Left cardiac atrium (tissue), 4 donors: ENCODE measurements around the gene PDE4A. TPM values are rescaled to one million over a fixed set of nuclear protein-coding genes. Genes with fewer than 3 reads are reported as not detected.

Experiments used
- ATAC-seq, 2 donors: fragments of 200-7000 bp; cut with Tn5 transposase; one replicate each; pipeline ENCODE4 v1.9.1; 2020; ENCODE audit warnings: mild to moderate bottlenecking in 2 of 2, moderate library complexity in 2 of 2
- DNase-seq: peaks from one replicate; pipeline ENCODE4 v3.0.0-alpha.2; 2020
- intact Hi-C, 2 donors: fragments of 100-400 bp; cut with DNase I; formaldehyde crosslinking; loops; one replicate each; pipeline versions ENCODE4 v1.14.1 to v1.15.1; 2022 to 2023
- total RNA-seq, 2 donors: library from RNA; stranded (reverse); fragmentation: NEBNext Ultra II Directional; extraction: Animal tissue kit (Norgen Biotek cat#: 25700); gene quantifications; one replicate each; pipeline ENCODE4 v1.2.1, GENCODE V29; 2021
- donor health status: DM: no; HTN: yes; CAD: no.
- donor health status: DM: no; HTN: yes; CAD: no; lungs with severe emphysema.
- donor health status: DM: yes; HTN: yes; CAD: no.
- donor health status: Dilated cardiomyopathy.

The PDE4A gene
- total RNA-seq, 2 donors from 2014 or later: 13.5 to 13.7 TPM

GRCh38 chr19:10499550-10500246 lies 79.4 kb downstream of the PDE4A start:
- no peak for DNase-seq
- intact Hi-C loops: loop anchor here in 1 of 2 donors (10.0 kb wide), 1 partner anchor 65 kb away; the partner anchor contains the start of genes CDKN2D and KRI1
- no peak for ATAC-seq

- ATAC-seq (no peak), DNase-seq (no peak)
- intact Hi-C loops: loop anchor here in 1 of 2 donors (10.0 kb wide), 1 partner anchor 65 kb away; the partner anchor contains the start of genes CDKN2D and KRI1
Measured at GRCh38 chr19:10500247-10500592, 79.9 kb downstream of the PDE4A start.

- intact Hi-C loops: loop anchor here in 1 of 2 donors (10.0 kb wide), 1 partner anchor 63 kb away; the partner anchor contains the start of genes CDKN2D and KRI1
- DNase-seq: peak; percentile 86
- peak; percentile 71 to 77 for ATAC-seq
Measured at GRCh38 chr19:10501971-10502523, 81.7 kb downstream of the PDE4A start.

- ATAC-seq (peak; percentile 97), DNase-seq (peak; percentile 96)
- intact Hi-C loops: loop anchor here in 1 of 2 donors (10.0 kb wide), 1 partner anchor 62 kb away; the partner anchor contains the start of genes CDKN2D and KRI1
Measured at GRCh38 chr19:10502524-10503001, 82.2 kb downstream of the PDE4A start.

- ATAC-seq: peak; percentile 12 to 28
Measured at GRCh38 chr19:10503002-10503789, 82.9 kb downstream of the PDE4A start, which contains the start of gene KEAP1. TSS of gene KEAP1 (minus strand) at chr19:10503356. CDS start at chr19:10500033, 3,323 bp downstream.

GRCh38 chr19:10505583-10506229 lies 85.4 kb downstream of the PDE4A start:
- peak; percentile 80 for DNase-seq
- intact Hi-C loops: loop anchor here in 1 of 2 donors (10.0 kb wide), 1 partner anchor 59 kb away; the partner anchor contains the start of genes CDKN2D and KRI1
- no peak for ATAC-seq

More at GRCh38 chr19:10503002-10503789, 82.9 kb downstream of the PDE4A start, which contains the start of gene KEAP1:
- peak; percentile 49 for DNase-seq
- intact Hi-C loops: loop anchor here in 1 of 2 donors (10.0 kb wide), 1 partner anchor 62 kb away; the partner anchor contains the start of genes CDKN2D and KRI1

GRCh38 chr19:10508036-10508435 lies 87.7 kb downstream of the PDE4A start:
- DNase-seq (no peak), ATAC-seq (no peak)
- intact Hi-C loops: loop anchor here in 1 of 2 donors (10.0 kb wide), 1 partner anchor 57 kb away; the partner anchor contains the start of genes CDKN2D and KRI1

GRCh38 chr19:10508707-10509106 lies 88.4 kb downstream of the PDE4A start:
- intact Hi-C loops: loop anchor here in 1 of 2 donors (10.0 kb wide), 1 partner anchor 56 kb away; the partner anchor contains the start of genes CDKN2D and KRI1

GRCh38 chr19:10510301-10510802 lies 90.0 kb downstream of the PDE4A start:
- DNase-seq (no peak), ATAC-seq (no peak)
- intact Hi-C loops: no loop called here

More at GRCh38 chr19:10508707-10509106, 88.4 kb downstream of the PDE4A start:
- no peak for ATAC-seq
- no peak for DNase-seq

GRCh38 chr19:10513223-10513622 lies 92.9 kb downstream of the PDE4A start:
- DNase-seq: no peak
- ATAC-seq: no peak
- intact Hi-C loops: no loop called here

- DNase-seq (no peak), ATAC-seq (no peak)
- intact Hi-C loops: no loop called here
Measured at GRCh38 chr19:10514211-10515145, 94.1 kb downstream of the PDE4A start.

- DNase-seq (no peak), ATAC-seq (no peak)
- intact Hi-C loops: no loop called here
Measured at GRCh38 chr19:10516064-10516385, 95.7 kb downstream of the PDE4A start.

- ATAC-seq: no peak
Measured at GRCh38 chr19:10516671-10517286, 96.4 kb downstream of the PDE4A start.

GRCh38 chr19:10517361-10517759 lies 97.0 kb downstream of the PDE4A start, which contains the start of gene S1PR5:
TSS of gene S1PR5 (minus strand) at chr19:10517447. CDS start at chr19:10515011, 2,436 bp downstream.
- no peak for DNase-seq
- peak; percentile 48 to 65 for ATAC-seq
- intact Hi-C loops: no loop called here

More at GRCh38 chr19:10516671-10517286, 96.4 kb downstream of the PDE4A start:
- intact Hi-C loops: no loop called here
- DNase-seq: no peak

GRCh38 chr19:10517760-10518443 lies 97.6 kb downstream of the PDE4A start:
- ATAC-seq: peak; percentile 52 to 62
- intact Hi-C loops: no loop called here
- DNase-seq: no peak
